Measurements from ENCODE around the gene ASIP.

- no peak for TF ChIP-seq CTCF (IDR thresholded peaks at IDR 0.05; ENCODE audit: low read depth, low read length, poor library complexity, severe bottlenecking)
- no peak for TF ChIP-seq EZH2phosphoT487 (IDR thresholded peaks at IDR 0.05; ENCODE audit: borderline replicate concordance, low read length)
These were observed 41.2 kb upstream of the ASIP start for GRCh38 chr20:34200023-34200422.

All from DOHH2 (cell line).